Right ventricle myocardium inferior (tissue), 1 donor: ENCODE data around the gene PER1. TPM values are rescaled to one million over a fixed set of nuclear protein-coding genes. Genes with fewer than 3 reads are reported as not detected.
A peak's percentile ranks its signal among the peaks of the same experiment; 100 is the strongest.
"Not testable (repeated sequence)": the region's sequence is repeated elsewhere in the genome, so short reads cannot be mapped to it uniquely, and the experiment has no call there.

ENCODE experiments used
- ATAC-seq: fragments of 200-7000 bp; cut with Tn5 transposase; one replicate; pipeline ENCODE4 v1.9.1; 2020; ENCODE audit warnings: mild to moderate bottlenecking, moderate library complexity
- DNase-seq: peaks from one replicate; pipeline ENCODE4 v3.0.0; 2021; ENCODE audit errors: missing footprints
- intact Hi-C: fragments of 100-400 bp; cut with DNase I; formaldehyde crosslinking; loops from one replicate; pipeline ENCODE4 v1.11.0; 2022
- total RNA-seq: library from RNA; stranded (reverse); fragmentation: NEBNext Ultra II Directional; extraction: Animal tissue kit (Norgen Biotek cat#: 25700); gene quantifications from one replicate; pipeline ENCODE4 v1.2.1, GENCODE V29; 2021
- donor health status: DM: no; HTN: yes; CAD: no; lungs with severe emphysema.

The PER1 gene
- total RNA-seq, 1 donor from 2014 or later = 124 TPM

GRCh38 chr17:8173056-8173870 lies 21.1 kb upstream of the PER1 start:
- intact Hi-C loops = no loop called here
- DNase-seq = peak; percentile 75
- ATAC-seq = peak; percentile 91

- ATAC-seq, intact Hi-C loops: not testable (repeated sequence)
- peak; percentile 53 for DNase-seq
These were observed 18.0 kb upstream of the PER1 start for GRCh38 chr17:8170186-8170585.

DNA sequence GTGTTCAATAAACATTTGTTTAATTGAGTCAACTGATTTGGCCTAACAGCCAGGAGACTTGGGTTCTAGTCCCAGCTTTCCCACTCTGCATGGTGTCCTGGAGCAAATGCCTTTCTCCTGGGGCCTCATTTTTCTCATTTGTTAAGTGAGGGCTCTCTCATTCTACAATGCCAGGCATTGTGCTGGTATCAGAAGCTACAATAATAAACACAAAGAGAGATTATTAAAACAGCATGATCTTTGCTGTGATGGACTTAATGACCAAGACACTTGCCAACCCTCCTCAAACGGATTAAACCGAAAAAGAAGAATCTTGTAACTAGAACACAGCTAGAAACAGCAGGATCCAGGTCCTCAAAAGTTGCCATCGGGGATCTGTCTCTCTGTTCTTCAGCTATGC lies 15.3 kb upstream of the PER1 start:
- ATAC-seq (no peak), DNase-seq (no peak)
- intact Hi-C loops = no loop called here

DNA sequence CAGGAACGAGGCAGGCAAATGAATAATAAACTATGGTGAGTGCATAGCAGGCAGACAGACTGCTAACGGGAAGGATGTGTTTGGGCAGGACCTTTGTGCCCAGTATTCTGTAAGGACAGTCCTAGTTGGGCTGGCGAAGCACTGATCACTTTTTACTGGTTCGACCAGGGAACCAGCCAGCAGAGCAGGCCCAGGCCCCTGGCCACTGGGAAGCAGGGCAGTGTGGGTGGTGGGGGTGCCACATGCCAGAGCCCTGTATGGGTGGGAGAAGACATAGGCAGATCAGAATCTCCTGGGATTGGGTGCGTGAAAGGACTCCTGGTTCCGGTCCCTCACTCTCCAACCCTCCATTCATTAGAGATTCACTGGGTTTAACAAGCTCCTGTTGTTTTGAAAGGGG lies 14.5 kb upstream of the PER1 start:
- peak; percentile 41 for DNase-seq
- intact Hi-C loops = no loop called here
- no peak for ATAC-seq

DNA sequence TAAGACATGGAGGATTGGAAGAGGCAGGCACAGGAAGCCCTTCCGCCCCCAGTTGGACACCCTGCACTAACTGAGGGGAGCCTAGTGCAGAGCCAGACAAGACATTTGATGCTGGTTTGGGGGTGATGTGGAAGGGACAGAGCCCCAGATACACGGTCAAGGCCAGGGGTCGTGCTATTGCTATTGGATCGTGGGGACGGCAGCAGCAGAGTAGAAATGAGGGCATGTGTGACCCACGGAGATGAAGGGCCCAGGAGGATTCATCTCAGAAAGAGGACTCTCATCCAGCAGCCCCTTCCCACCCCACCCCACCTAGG lies 12.6 kb upstream of the PER1 start:
- ATAC-seq (no peak), DNase-seq (peak; percentile 33)
- intact Hi-C loops = loop anchor here (2.0 kb wide), 1 partner anchor 22 kb away; no protein-coding TSS in a partner anchor

- DNase-seq = peak; percentile 89
- ATAC-seq = peak; percentile 87
- intact Hi-C loops = loop anchor here (2.0 kb wide), 1 partner anchor 23 kb away; no protein-coding TSS in a partner anchor
These were observed 12.0 kb upstream of the PER1 start for GRCh38 chr17:8163978-8164814.

GRCh38 chr17:8162997-8163977 lies 11.1 kb upstream of the PER1 start:
- peak; percentile 5 for ATAC-seq
- peak; percentile 56 for DNase-seq
- intact Hi-C loops = no loop called here

GRCh38 chr17:8162233-8162996 lies 10.2 kb upstream of the PER1 start, which contains the start of gene VAMP2:
TSS of gene VAMP2 (minus strand) at chr17:8162948. CDS start at chr17:8162879, 69 bp downstream.
- intact Hi-C loops = no loop called here
- peak; percentile 58 for ATAC-seq
- peak; percentile 92 for DNase-seq

DNA sequence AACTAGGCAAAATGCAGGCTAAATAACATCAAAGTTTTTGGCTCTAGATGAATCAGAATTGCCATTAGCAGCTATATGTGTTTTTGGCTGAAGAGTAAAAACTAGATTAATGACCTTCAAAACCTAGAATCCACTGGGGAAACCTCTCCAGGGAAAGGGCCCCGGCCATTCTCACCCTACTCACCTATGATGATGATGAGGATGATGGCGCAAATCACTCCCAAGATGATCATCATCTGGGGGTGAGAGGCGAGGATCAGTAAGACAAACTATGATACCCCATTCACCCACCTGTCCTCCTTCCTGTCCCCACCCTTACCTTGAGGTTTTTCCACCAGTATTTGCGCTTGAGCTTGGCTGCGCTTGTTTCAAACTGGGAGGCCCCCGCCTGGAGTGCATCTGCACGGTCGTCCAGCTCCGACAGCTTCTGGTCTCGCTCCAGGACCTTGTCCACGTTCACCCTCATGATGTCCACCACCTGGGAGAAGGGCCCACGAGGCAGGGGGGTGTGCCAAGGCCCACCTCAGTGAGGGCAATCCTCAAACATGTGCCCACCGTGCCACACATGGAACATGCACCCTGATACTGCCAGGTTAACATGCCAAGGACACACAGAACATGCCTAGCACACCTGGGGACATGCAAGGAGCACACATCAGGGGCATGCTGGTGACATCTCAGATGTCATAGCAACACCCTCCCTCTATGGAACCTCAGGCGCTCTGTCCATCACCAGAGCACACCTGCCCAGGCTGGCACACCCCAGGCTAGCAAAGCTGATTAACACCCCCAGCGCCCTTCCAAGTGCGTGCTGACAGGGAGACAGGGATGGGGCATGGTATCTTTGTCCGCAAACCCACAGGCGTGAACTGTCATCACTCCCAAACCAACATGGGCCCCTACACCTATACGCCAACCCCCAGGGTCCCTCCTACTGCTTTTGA lies 9.4 kb upstream of the PER1 start:
- intact Hi-C loops = no loop called here

DNA sequence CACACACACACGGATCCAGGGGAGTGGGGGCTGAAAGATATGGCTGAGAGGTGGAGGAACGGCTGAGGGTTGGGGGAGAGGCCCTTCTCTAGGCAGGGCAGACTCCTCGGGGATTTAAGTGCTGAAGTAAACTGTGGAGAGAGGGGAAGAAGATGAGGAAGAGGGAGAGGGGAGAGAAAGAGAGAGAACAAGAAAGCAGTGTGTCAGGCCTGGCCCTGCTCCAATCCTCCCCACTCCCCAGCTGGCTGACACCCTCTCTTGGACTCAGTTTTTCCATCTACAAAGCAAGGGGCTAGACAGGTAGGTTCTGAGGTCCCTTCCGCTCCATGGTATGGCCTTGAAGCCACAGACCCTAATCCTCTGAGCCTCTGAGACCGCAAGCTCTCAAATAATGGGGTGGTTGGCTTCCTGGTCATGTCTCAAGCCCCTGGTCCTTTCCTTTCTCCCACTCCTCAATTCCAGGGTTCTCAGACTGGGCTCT lies 8.6 kb upstream of the PER1 start:
- intact Hi-C loops = no loop called here
- ATAC-seq = no peak
- DNase-seq = peak; percentile 25

More for the DNA sequence above, 9.4 kb upstream of the PER1 start:
- no peak for ATAC-seq
- DNase-seq = peak; percentile 62

GRCh38 chr17:8160224-8160577 lies 8.0 kb upstream of the PER1 start:
- no peak for ATAC-seq
- intact Hi-C loops = no loop called here
- DNase-seq = no peak

GRCh38 chr17:8159459-8160223 lies 7.4 kb upstream of the PER1 start:
- no peak for ATAC-seq
- DNase-seq = no peak
- intact Hi-C loops = loop anchor here (1.0 to 10.0 kb wide), 2 partner anchors 39 to 305 kb away; partner anchors contain the start of genes CYB5D1, NAA38 and TMEM88

GRCh38 chr17:8159032-8159400 lies 6.8 kb upstream of the PER1 start:
- intact Hi-C loops = loop anchor here (1.0 to 10.0 kb wide), 2 partner anchors 39 to 304 kb away; partner anchors contain the start of genes CYB5D1, NAA38 and TMEM88
- no peak for DNase-seq
- ATAC-seq = no peak

GRCh38 chr17:8158267-8159031 lies 6.2 kb upstream of the PER1 start:
- ATAC-seq (peak; percentile 18), DNase-seq (peak; percentile 93)
- intact Hi-C loops = loop anchor here (1.0 to 10.0 kb wide), 3 partner anchors 20 to 304 kb away; partner anchors contain the start of genes CYB5D1, NAA38 and TMEM88
